Skeletal muscle satellite cell (primary cell): ENCODE results near the gene EIF4E1B.

ENCODE experiments used
- H3K27me3 ChIP-seq: 2 replicates; pipeline ENCODE4 v1.7.0; 2013; ENCODE audit warnings: low read length; ENCODE audit not compliant: control insufficient read depth, insufficient read depth
- H3K36me3 ChIP-seq: 2 replicates; pipeline ENCODE4 v1.7.0; 2013; ENCODE audit warnings: mild to moderate bottlenecking, control low read depth, low read length; ENCODE audit not compliant: insufficient read depth
- H3K4me1 ChIP-seq: 2 replicates; pipeline ENCODE4 v1.7.0; 2013; ENCODE audit warnings: low read length; ENCODE audit not compliant: control insufficient read depth, insufficient read depth
- H3K4me2 ChIP-seq: 2 replicates; pipeline ENCODE4 v1.7.0; 2013; ENCODE audit warnings: mild to moderate bottlenecking, low read length
- H3K4me3 ChIP-seq: 2 replicates; pipeline ENCODE4 v1.7.0; 2013; ENCODE audit warnings: low read length
- H3K9ac ChIP-seq: 2 replicates; pipeline ENCODE4 v1.7.0; 2013; ENCODE audit warnings: mild to moderate bottlenecking, low read depth, low read length, moderate library complexity
- H3K9me3 ChIP-seq: replicated peaks from 2 replicates; pipeline ENCODE4 v1.7.0; 2013; ENCODE audit warnings: mild to moderate bottlenecking, control low read depth, low read length

Gene EIF4E1B

DNA sequence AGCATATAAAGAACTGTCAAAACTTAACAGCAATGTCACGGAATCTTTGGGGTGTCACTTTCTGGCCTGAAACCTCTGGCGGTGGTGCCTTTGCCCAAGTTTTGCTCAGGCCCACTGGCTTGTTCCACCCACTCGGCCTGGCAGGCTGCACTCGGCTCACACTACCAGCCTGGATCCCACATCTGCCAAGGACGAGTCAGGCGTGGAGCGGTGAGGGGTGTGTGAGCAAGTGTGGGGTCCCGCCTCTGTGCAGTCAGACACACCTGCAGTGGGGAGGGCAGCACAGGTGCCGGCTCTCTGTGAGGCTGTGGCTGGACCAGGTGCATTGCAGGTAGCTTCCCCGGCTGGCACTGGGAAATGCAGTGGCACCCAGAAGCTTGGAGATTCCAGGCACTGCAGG, 56.8 kb downstream of the EIF4E1B start:
- H3K36me3 ChIP-seq = no peaks in the 10 kb centered on the region
- H3K9ac ChIP-seq = no peak overlapping the region
- peaks cover 50% of the 10 kb centered on the region for H3K27me3 ChIP-seq
- H3K4me3 ChIP-seq = no peak overlapping the region
- H3K4me2 ChIP-seq = no peak overlapping the region
- H3K4me1 ChIP-seq = no peaks in the 10 kb centered on the region
- no peaks in the 10 kb centered on the region for H3K9me3 ChIP-seq

DNA sequence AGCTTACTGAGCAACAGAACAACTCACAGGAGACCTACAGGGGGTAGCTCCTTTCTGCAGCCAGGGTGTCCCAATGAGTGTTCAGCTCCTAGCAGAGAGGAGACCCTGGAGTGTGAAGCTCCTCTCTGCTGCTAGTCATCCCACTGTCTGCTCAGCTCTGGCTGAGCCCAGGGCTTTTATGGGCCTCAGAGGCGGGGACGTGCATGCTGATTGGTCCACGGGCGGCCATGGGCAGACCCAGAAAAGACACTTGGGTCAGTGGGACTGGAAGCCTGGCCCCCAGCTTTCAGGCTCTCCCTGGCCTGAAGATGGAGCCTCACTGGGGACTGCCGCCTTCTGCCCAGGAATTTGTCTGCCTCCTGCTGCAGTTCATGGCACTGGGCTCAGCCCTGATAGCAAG, 57.4 kb downstream of the EIF4E1B start:
- H3K4me1 ChIP-seq = no peaks in the 10 kb centered on the region
- no peak overlapping the region for H3K4me3 ChIP-seq
- no peak overlapping the region for H3K4me2 ChIP-seq
- no peaks in the 10 kb centered on the region for H3K36me3 ChIP-seq
- no peaks in the 10 kb centered on the region for H3K9me3 ChIP-seq
- H3K27me3 ChIP-seq = peaks cover 52% of the 10 kb centered on the region
- no peak overlapping the region for H3K9ac ChIP-seq

DNA sequence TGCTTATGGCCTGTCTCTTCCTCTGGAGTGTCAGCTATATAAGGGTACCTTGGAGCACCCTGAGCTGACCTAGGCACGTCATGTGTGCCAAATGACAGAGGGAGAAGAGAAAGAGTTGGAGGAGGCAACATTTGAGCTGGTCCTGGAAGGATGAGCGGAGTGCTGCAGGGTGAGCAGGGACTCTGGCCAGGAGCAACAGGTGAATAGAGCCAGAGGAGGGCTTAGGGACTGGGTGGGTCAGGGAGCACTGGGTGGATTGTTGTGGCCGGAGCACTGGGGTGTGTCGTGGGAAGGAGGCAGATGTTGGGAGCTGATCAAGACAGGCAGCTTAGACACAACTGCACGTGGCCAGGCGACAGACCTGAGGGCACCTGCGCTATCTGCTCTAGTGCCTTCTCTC, 60.4 kb downstream of the EIF4E1B start:
- Histone ChIP-seq H3K4me1 (no peaks in the 10 kb centered on the region), H3K9ac (no peak overlapping the region), H3K4me3 (no peak overlapping the region), H3K9me3 (no peaks in the 10 kb centered on the region), H3K36me3 (no peaks in the 10 kb centered on the region), H3K4me2 (no peak overlapping the region), H3K27me3 (peaks cover 59% of the 10 kb centered on the region)

DNA sequence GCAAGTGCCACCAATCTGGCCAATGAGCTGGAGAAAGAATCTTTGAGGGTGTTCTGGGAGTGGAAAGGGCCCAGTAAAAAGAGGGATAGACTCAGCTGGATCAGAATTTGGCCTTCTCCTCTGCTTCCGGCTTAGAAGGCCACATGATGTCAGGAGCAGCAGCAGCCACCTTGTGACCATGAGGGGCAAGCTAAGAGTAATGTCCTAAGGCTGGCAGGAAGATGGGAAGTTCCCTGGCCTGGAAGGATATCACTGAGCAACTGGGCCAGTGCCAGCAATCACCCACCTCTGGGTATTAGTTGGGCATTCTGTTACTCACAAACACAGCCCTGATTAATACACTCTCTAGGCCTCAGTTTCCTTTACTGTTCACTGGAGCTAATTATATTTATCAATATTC, 61.0 kb downstream of the EIF4E1B start:
- H3K9me3 ChIP-seq = no peaks in the 10 kb centered on the region
- no peak overlapping the region for H3K4me3 ChIP-seq
- H3K4me1 ChIP-seq = no peaks in the 10 kb centered on the region
- H3K36me3 ChIP-seq = no peaks in the 10 kb centered on the region
- no peak overlapping the region for H3K9ac ChIP-seq
- no peak overlapping the region for H3K4me2 ChIP-seq
- H3K27me3 ChIP-seq = peaks cover 65% of the 10 kb centered on the region

DNA sequence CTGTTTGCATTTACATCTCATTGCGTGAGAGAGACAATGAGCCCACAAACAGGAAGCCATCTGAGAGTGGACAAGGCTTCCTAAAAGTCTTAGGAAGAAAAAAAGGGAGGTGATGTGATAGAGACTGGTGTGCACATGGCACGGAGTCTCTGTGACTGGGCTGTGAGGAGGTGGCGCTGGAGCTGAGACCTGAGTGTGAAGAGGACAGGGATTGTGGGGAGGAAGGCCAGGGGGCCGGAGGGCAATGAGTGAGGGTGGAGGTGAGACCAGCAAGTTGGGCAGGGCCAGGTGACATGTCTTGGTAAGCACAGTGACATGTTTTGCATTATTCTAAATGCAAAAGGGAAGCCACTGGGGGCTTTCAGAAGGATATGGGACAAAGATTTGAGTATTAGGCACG, 61.9 kb downstream of the EIF4E1B start:
- no peaks in the 10 kb centered on the region for H3K9me3 ChIP-seq
- H3K4me3 ChIP-seq = no peak overlapping the region
- no peaks in the 10 kb centered on the region for H3K36me3 ChIP-seq
- no peaks in the 10 kb centered on the region for H3K4me1 ChIP-seq
- no peak overlapping the region for H3K4me2 ChIP-seq
- no peak overlapping the region for H3K9ac ChIP-seq
- H3K27me3 ChIP-seq = peaks cover 73% of the 10 kb centered on the region

DNA sequence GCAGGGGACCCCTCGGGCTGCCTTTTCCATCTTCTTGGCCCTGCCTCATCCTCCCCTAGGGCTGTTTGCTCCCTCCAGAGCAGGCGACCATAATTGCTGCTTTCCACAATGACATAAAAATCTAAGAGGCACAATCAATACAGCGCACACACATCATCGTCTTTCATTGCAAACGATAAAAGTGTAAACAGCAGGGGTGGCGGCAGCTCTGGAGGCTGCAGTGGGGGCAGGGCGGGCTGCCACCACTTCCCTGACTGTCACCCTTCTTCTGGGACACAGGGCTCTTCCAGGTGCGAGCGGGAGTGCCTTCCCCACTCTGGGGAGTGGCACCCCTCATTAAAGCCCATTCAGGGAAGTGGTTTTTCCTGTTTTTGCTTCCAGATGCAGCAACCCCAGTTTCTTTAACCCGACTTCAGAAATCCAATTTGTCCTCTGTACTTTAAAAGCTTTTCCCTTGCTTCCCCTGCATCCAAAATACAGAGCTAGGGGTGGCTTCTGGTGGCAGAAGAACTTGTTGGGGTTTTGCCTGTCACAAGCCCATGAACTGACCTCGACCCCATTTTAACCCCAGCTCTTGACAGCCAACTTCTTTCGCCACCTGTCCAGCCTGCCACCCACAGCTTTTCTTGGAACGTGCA, 62.5 kb downstream of the EIF4E1B start:
- H3K4me1 ChIP-seq = no peaks in the 10 kb centered on the region
- peaks cover 79% of the 10 kb centered on the region for H3K27me3 ChIP-seq
- H3K9ac ChIP-seq = no peak overlapping the region
- no peaks in the 10 kb centered on the region for H3K36me3 ChIP-seq
- H3K4me3 ChIP-seq = no peak overlapping the region
- H3K9me3 ChIP-seq = no peaks in the 10 kb centered on the region
- no peak overlapping the region for H3K4me2 ChIP-seq

DNA sequence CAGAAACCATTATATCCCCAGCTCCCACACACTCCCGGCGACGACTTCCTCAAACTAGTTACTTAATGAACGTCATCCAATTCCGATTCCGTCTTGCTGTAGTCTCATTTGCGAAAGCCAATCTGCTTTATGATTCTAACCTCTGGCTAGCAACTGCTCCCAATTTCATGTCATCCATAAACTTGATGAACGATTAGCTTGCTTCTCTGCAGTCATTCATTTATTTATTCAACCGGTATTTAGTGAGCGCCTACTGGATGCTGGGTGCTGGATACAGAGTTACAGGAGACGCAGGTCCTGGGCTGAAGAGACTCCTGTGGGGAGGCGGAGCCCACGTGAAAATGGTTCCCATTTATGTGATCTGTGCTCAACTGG, 63.0 kb downstream of the EIF4E1B start:
- Histone ChIP-seq H3K9ac (no peak overlapping the region), H3K9me3 (no peaks in the 10 kb centered on the region), H3K27me3 (peaks cover 84% of the 10 kb centered on the region), H3K4me2 (no peak overlapping the region), H3K4me3 (no peak overlapping the region), H3K36me3 (no peaks in the 10 kb centered on the region), H3K4me1 (no peaks in the 10 kb centered on the region)

DNA sequence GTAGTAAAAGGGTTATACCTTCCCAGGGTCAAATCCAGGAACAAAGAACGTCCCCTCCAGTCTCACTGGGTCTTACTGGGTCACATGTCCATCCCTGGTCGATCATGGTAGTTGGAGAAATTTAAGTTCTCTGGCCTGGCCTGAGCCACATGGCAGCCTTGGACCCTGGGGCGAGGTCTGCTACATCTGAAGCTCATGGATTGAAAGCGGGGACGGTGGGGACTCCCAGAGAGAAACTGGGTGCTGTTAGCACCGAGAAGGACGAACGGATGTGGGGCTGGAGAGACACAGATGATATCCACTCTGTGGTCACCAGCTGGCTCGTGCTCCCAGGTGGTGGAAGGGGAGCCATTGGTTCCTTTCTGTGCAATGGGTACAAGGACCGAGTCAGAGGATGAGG, 63.7 kb downstream of the EIF4E1B start:
- Histone ChIP-seq H3K9me3 (no peaks in the 10 kb centered on the region), H3K27me3 (peaks cover 88% of the 10 kb centered on the region), H3K4me1 (no peaks in the 10 kb centered on the region), H3K36me3 (no peaks in the 10 kb centered on the region), H3K9ac (no peak overlapping the region), H3K4me2 (no peak overlapping the region), H3K4me3 (no peak overlapping the region)

DNA sequence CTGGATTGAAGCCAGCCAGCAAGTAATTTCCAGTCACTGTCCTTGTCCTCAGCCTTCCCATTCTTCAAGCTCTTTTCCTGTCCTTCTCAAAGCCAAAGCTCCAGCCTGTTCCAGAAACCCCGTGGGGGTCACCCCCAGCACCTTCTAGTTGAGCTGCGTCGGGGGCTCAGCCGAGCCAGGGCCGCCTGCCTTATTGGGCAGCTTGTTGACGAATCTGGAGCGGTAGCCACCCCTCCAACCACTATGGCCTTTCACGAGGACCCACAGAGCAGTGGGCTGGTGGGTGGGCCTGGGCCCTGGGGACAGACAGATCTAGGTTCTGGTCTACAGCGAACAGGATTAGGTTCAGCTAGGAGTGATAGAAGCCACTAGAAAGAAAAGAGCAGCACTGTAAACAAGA, 64.2 kb downstream of the EIF4E1B start:
- no peaks in the 10 kb centered on the region for H3K36me3 ChIP-seq
- no peak overlapping the region for H3K9ac ChIP-seq
- H3K4me2 ChIP-seq = no peak overlapping the region
- H3K9me3 ChIP-seq = no peaks in the 10 kb centered on the region
- H3K27me3 ChIP-seq = peaks cover 85% of the 10 kb centered on the region
- no peak overlapping the region for H3K4me3 ChIP-seq
- no peaks in the 10 kb centered on the region for H3K4me1 ChIP-seq

DNA sequence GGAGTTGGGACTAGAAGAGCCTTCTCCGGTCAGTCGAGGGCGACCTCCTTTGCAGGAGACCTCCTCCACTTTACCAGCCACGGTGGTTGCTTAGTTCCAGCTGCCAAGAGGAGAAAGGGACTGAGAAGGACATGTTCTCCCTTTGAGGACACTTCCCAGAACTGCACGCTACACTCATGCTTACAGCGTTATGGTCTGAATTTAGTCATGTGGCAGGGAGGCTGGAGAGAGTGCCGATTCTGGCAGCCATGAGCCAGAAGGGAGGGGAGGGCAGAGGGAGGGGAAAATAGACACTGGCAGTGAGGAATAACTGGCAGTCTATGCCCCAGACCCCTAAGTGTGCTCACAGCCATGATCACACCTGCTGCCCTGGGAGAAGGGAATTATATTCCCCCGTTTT, 64.6 kb downstream of the EIF4E1B start:
- Histone ChIP-seq H3K4me3 (no peak overlapping the region), H3K36me3 (no peaks in the 10 kb centered on the region), H3K27me3 (peaks cover 86% of the 10 kb centered on the region), H3K4me2 (no peak overlapping the region), H3K9ac (no peak overlapping the region), H3K9me3 (no peaks in the 10 kb centered on the region), H3K4me1 (no peaks in the 10 kb centered on the region)
